AG08395 (cell line): ENCODE results near the gene ZNF212.
A peak's percentile ranks its signal among the peaks of the same experiment; 100 is the strongest.
"Not testable (repeated sequence)": the region's sequence is repeated elsewhere in the genome, so short reads cannot be mapped to it uniquely, and the experiment has no call there.

Source experiments
- DNase-seq: peaks from one replicate; pipeline ENCODE4 v3.0.0; 2012; ENCODE audit warnings: mixed read lengths, low spot score

ZNF212 gene

DNA sequence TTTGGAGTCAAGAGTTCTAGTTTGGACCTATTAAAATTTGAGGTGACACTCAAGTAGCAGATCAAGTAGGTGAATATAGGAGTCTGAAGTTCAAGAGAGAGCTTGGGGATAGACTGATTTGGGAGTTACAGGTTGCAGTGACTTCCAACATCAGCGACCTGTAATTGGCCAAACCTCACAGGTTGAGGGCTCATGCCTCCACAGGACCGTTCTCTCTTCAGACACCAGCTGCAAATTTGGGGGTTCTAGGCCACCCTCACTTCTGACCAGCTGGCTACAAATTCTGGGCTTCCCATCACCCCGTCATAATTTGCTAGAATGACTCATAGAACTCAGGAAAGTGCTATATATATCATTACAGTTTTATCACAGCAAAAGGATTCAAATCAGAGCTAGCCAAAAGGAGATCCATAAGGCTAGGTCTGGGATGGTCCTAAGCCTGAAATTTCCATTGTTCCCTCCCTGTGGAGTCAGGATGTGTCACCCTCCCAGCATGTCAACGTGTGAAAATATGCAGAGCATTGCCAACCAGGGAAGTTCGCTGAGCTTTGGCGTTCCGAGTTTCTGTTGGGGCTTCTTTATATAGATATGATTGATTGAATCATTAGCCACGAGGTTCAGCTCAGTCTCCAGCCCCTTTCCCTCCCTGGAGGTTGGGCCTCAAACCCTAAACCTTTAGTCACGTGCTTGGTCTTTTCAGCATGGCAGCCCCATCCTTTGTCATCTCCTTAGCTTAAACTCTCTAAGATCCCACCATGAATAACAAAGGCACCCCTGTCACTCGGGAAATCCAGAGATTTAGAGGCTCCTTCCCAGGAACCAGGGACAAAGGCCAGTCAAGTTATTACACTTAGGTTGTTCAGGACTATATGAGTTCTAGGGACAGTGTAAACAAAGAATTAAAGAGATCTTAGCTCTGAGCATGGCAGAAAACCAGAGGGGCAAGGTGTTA, 20.7 kb upstream of the ZNF212 start:
- no peak for DNase-seq

GRCh38 chr7:149220534-149220933, 18.9 kb upstream of the ZNF212 start:
- DNase-seq = peak; percentile 80

DNA sequence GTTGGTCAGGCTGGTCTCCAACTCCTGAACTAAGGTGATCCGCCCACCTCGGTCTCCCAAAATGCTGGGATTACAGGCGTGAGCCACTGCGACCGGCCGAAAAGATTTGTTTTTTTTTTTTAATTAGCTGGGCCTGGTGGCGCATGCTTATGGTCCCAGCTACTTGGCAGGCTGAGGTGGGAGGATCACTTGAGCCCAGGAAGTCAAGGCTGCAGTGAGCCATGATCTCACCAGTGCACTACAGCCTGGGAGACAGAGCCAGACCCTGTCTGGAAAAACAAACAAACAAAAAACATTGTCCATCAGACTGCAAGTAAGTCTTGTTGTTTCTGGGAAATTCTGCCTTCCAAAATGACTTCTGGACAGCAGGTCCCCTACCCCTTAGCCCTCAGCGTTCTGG, 16.3 kb upstream of the ZNF212 start:
- no peak for DNase-seq

- no peak for DNase-seq
These were observed 15.7 kb upstream of the ZNF212 start for GRCh38 chr7:149223761-149224160.

DNA sequence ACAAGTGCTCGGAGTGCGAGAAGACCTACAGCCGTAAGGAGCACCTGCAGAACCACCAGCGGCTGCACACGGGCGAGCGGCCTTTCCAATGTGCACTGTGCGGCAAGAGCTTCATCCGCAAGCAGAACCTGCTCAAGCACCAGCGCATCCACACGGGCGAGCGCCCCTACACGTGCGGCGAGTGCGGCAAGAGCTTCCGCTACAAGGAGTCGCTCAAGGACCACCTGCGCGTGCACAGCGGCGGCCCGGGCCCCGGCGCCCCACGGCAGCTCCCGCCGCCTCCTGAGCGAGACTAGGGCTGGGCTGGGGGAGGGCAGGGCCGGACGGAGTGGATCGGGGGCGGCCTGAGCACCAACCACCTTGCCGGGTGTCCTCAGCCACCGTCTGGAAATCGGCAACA, 15.1 kb upstream of the ZNF212 start:
- no peak for DNase-seq

DNA sequence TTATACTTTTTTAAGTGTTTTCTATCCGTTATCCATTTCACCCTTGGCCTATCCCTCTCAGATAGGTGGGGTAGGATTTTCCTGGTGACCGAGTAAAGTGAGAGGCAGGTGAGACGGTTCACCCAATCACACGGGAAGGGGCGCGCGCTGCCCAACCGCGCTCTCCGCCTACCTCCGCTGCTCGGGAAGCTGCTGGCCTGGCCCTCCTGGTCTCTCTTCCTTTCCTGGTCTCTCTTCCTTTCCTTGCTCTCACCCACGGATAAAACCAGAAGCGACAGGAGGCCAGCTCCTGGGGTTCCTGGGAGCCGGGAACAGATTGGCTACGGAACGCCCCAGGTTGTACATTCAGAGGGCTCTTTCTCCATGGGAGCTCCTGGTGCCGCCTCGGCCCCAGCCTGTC, 14.3 kb upstream of the ZNF212 start:
- DNase-seq = no peak

GRCh38 chr7:149225656-149226055, 13.8 kb upstream of the ZNF212 start:
- DNase-seq = no peak

- not testable (repeated sequence) for DNase-seq
These were observed 13.1 kb upstream of the ZNF212 start for GRCh38 chr7:149226366-149226765.

DNA sequence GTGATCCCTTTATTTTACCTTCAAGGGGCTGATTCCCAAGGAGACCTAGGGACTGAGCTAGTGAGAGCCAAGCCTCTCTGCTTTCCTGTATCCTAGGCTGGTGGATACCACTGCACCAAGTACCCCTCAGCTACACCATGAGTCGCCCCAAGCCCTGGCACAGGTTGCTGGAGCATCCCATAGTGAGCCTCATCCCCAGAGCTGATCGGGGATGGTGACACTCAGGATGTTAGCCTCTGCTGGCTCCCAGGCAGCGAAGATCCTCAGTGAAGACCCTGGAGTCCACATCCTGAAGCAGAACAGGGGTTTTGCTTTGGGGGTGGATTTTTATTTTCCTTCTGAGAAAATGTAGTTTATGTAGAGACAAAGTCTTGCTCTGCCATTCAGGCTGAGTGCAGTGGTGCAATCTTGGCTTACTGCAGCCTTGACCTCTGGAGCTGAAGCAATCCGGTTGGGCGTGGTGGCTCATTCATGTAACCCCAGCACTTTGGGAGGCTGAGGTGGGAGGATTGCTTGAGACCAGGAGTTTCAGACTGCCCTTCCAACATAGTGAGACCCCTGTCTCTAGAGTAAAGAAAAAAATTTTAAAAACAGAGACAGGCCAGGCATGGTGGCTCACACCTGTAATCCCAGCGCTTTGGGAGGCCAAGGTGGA, 12.5 kb upstream of the ZNF212 start:
- no peak for DNase-seq

- no peak for DNase-seq
These were observed 10.5 kb upstream of the ZNF212 start for GRCh38 chr7:149228831-149229471.

GRCh38 chr7:149229526-149229925, 9.9 kb upstream of the ZNF212 start:
- DNase-seq = no peak

DNA sequence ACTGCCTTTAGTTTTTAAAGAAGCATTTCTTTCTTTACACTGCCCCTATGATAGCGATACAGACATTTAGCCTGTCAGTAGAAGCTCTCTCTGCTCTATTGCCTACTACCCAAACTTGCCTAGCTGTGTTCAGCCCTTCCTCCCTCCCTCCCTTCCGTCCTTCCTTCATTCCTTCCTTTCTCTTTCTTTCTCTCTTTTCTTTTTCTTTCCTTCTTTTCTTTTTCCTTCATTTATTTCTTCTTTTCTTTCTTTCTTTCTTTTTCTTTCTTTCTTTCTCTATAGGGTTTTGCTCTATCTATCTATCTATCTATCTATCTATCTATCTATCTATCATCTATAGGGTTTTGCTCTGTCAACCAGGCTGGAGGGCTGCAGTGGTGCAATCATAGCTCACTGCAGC, 7.1 kb upstream of the ZNF212 start:
- DNase-seq = no peak

DNA sequence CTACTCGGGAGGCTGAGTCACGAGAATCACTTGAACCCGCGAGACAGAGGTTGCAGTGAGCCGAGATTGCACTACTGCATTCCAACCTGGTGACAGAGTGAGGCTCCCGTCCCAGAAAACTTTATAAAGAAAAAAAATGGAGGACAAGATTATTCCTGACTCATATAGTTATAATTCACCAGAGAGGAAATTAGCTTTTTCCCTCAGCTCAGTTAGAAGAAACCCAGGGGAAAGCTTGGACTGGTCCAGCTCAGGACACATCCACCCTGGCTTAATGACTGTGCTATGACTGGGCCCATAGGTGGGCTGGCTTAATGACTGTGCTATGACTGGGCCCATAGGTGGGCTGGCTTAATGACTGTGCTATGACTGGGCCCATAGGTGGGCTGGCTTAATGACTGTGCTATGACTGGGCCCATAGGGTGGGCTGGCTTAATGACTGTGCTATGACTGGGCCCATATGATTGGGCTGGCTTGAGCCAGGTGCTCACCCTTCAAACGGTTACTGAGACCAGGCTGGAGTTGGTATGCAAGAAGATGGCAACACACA, 5.7 kb upstream of the ZNF212 start:
- peak; percentile 80 for DNase-seq

DNA sequence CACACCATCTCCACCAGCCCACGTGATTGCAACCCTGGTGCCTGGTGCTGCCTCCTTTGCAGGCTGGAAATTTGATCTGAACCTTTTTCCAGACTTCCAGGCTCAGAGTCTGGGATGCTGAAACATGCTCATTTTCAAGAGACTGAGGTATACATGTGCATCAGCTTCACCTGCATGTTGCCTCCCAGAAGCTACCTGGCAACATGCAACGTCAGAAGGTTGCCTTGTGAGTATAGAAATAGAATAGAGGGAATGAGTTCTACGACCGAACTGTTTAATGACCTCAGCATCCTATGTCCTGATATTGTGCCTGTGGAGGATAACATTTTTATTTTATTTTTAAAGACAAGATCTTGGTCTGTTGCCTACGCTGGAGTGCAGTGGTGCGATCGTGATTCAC, 1.9 kb upstream of the ZNF212 start:
- no peak for DNase-seq

- DNase-seq = no peak
These were observed 1.4 kb upstream of the ZNF212 start for GRCh38 chr7:149238051-149238450.

- no peak for DNase-seq
These were observed 1.2 kb downstream of the ZNF212 start for GRCh38 chr7:149240637-149241036.

DNA sequence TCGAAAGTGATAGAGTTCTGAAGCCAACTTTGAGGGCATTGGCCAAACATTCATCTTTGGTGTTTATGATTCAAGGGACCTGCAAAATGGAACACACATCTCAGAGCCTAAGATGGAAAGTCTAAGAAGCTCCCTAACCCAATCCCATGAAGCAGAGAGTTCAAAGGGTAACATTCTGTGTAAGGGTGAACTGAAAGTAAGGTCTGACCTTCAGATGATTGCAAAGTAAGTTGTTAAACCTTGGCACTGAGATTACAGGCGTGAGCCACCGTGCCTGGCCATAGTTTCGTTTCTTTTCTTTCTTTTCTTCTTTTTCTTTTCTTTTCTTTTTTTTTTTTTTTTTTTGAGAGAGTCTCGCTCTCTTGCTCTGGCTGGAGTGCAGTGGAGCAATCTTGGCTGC, 2.2 kb downstream of the ZNF212 start:
- DNase-seq = no peak

GRCh38 chr7:149245244-149245643, 5.8 kb downstream of the ZNF212 start:
- DNase-seq = no peak

DNA sequence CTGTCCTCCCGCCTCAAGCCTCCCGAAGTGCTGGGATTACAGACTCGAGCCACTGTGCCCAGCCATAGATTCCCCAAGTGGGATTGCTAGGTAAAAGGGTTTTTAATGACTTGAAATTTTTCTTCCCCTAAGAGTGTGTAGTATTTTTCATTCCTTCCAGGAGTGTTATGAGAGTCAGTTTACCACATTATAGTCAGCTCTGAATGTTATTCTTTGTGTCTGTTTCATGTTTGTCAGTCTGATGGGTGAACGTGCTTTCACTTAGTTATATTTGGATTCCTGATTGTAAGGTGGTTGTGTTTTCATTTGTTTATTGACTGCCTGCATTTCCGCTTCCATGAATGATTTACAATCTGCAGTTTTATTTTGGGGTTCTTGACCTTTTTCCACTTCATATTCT, 6.3 kb downstream of the ZNF212 start:
- no peak for DNase-seq

DNA sequence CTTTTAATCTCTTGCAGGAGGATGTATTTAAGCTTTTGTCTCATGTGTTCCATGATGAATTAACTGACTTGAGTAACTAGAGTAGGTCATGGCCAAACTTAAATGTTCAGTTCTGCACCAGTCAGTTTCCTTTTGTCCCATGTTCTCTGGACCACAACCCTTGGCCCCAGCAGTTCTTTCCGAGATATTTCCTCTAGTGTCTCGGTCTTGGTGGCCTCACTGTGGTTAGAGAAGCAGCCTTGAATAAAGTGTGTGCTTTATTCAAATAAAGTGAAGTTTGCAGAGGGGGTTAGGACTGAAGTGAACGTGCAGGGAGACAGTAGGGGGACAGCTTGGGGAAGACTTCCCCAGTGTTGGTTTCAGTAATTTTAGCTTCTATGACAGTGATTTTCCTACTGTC, 9.3 kb downstream of the ZNF212 start:
- DNase-seq = no peak

DNA sequence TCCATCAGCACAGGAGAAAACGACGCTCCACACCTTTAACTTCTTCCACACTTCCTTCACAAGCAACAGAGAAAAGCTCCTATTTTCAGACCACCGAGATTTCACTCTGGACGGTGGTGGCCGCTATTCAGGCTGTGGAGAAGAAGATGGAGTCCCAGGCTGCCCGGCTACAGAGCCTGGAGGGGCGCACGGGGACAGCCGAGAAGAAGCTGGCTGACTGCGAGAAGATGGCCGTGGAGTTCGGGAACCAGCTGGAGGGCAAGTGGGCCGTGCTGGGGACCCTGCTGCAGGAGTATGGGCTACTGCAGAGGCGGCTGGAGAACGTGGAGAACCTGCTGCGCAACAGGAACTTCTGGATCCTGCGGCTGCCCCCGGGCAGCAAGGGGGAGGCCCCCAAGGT, 10.7 kb downstream of the ZNF212 start:
- DNase-seq = not testable (repeated sequence)

- DNase-seq = not testable (repeated sequence)
These were observed 12.1 kb downstream of the ZNF212 start for GRCh38 chr7:149251518-149251917.

DNA sequence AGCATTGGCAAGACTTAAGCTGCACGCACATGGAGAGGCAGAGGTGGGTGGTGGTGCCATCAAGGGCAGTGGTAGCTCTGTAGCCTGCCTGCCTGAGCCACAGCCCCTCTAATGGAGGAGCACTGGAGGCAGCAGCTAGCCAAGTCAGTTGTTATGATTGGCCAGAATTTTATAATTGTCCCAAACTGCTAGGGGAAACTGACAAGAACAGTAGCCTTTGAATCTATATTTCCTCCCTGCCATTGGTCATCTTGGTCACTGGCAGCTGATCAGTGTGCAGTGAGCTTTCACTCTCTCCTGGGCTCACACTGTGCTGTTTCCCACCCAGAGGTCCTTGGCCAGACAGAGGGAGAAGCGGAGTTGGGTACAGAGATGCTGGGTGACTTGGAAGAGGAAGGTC, 12.9 kb downstream of the ZNF212 start:
- DNase-seq = no peak
